Astrocyte (in vitro differentiated cells and primary cell): ENCODE data around the gene MFGE8.

Experiments
- EZH2 ChIP-seq: IDR thresholded peaks from 2 replicates; pipeline ENCODE4 v1.6.1; 2012; ENCODE audit warnings: mild to moderate bottlenecking, low read length, inconsistent platforms; ENCODE audit not compliant: insufficient read depth
- TF ChIP-seq, protein P1 (sequence below): IDR thresholded peaks from 2 replicates; pipeline ENCODE4 v1.5.1; 2011; ENCODE audit warnings: low read depth, mild to moderate bottlenecking, inconsistent platforms, low read length, moderate library complexity; ENCODE audit not compliant: insufficient read depth

DNA sequence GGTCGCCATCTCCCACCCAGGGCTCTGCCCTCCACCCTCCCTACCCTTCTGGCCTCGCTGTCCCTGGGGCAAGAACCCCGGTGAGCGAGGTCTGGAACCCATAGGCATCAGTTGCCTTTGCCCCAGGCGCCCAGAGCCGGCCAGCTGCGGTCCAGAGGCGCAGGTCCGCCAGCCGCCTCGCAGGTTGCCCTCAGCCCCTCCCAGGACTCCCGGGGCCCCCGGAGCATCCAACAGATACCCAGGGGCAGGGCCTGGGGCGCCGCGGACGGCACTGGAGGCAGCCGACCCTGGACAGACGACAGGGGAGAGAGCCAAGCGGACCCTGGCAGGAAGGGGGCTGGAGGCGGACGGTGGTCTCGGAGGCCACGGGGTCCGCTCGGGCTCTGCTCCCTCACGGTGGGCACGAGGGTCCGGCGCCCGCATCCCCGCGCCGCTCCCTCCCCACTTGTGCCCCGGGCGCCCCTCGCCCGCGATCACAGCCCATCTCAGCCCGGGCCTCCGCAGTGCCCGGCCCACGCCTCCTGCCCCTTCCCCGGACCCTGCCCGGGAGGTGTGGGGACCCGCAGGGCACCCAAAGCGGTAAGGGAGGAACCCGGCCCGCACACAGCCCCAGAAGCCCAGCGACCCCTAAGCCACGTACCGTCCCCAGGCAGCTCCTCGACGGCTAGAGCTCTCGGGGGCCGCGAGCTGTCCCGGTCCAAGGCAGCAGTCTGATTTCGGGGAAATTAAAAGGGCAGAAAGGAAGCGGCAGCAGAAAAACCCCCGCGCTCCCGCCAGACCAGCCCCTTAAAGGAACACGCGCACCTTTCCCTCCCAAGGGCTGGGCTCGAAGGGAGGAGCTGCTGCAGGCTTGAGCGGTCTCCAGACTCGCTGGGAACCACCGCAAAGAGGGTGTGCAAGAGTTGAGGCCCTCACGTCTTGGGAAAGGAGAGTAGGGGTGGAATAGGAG is 18.1 kb downstream of the MFGE8 start, which contains the start of gene HAPLN3:
- peak; percentile 55 for TF ChIP-seq EZH2
- TF ChIP-seq, protein P1, sequence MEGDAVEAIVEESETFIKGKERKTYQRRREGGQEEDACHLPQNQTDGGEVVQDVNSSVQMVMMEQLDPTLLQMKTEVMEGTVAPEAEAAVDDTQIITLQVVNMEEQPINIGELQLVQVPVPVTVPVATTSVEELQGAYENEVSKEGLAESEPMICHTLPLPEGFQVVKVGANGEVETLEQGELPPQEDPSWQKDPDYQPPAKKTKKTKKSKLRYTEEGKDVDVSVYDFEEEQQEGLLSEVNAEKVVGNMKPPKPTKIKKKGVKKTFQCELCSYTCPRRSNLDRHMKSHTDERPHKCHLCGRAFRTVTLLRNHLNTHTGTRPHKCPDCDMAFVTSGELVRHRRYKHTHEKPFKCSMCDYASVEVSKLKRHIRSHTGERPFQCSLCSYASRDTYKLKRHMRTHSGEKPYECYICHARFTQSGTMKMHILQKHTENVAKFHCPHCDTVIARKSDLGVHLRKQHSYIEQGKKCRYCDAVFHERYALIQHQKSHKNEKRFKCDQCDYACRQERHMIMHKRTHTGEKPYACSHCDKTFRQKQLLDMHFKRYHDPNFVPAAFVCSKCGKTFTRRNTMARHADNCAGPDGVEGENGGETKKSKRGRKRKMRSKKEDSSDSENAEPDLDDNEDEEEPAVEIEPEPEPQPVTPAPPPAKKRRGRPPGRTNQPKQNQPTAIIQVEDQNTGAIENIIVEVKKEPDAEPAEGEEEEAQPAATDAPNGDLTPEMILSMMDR, result no peak
